ENCODE results near the gene AURKAIP1. TPM values are rescaled to one million over a fixed set of nuclear protein-coding genes. Genes with fewer than 3 reads are reported as not detected.

The AURKAIP1 gene
- total RNA-seq, 1 experiment from 2014 or later: 162 TPM

DNA sequence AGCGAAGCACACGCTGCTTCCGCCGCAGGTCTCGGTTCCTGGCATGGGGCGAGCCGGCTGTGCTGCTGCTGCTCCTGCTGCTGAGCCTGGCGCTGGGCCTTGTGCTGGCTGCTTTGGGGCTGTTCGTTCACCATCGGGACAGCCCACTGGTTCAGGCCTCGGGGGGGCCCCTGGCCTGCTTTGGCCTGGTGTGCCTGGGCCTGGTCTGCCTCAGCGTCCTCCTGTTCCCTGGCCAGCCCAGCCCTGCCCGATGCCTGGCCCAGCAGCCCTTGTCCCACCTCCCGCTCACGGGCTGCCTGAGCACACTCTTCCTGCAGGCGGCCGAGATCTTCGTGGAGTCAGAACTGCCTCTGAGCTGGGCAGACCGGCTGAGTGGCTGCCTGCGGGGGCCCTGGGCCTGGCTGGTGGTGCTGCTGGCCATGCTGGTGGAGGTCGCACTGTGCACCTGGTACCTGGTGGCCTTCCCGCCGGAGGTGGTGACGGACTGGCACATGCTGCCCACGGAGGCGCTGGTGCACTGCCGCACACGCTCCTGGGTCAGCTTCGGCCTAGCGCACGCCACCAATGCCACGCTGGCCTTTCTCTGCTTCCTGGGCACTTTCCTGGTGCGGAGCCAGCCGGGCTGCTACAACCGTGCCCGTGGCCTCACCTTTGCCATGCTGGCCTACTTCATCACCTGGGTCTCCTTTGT is 41.3 kb downstream of the AURKAIP1 start:
- no peak for DNase-seq (ENCODE audit: low spot score)

DNA sequence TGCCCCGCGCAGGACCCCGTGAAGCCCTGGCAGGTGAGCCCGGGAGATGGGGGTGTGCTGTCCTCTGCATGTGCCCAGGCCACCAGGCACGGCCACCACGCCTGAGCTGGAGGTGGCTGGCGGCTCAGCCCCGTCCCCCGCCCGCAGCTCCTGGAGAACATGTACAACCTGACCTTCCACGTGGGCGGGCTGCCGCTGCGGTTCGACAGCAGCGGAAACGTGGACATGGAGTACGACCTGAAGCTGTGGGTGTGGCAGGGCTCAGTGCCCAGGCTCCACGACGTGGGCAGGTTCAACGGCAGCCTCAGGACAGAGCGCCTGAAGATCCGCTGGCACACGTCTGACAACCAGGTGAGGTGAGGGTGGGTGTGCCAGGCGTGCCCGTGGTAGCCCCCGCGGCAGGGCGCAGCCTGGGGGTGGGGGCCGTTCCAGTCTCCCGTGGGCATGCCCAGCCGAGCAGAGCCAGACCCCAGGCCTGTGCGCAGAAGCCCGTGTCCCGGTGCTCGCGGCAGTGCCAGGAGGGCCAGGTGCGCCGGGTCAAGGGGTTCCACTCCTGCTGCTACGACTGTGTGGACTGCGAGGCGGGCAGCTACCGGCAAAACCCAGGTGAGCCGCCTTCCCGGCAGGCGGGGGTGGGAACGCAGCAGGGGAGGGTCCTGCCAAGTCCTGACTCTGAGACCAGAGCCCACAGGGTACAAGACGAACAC is 42.1 kb downstream of the AURKAIP1 start:
- DNase-seq (ENCODE audit: low spot score): no peak

DNA sequence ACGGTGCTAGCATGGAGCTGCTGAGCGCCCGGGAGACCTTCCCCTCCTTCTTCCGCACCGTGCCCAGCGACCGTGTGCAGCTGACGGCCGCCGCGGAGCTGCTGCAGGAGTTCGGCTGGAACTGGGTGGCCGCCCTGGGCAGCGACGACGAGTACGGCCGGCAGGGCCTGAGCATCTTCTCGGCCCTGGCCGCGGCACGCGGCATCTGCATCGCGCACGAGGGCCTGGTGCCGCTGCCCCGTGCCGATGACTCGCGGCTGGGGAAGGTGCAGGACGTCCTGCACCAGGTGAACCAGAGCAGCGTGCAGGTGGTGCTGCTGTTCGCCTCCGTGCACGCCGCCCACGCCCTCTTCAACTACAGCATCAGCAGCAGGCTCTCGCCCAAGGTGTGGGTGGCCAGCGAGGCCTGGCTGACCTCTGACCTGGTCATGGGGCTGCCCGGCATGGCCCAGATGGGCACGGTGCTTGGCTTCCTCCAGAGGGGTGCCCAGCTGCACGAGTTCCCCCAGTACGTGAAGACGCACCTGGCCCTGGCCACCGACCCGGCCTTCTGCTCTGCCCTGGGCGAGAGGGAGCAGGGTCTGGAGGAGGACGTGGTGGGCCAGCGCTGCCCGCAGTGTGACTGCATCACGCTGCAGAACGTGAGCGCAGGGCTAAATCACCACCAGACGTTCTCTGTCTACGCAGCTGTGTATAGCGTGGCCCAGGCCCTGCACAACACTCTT is 42.8 kb downstream of the AURKAIP1 start:
- no peak for DNase-seq (ENCODE audit: low spot score)

DNA sequence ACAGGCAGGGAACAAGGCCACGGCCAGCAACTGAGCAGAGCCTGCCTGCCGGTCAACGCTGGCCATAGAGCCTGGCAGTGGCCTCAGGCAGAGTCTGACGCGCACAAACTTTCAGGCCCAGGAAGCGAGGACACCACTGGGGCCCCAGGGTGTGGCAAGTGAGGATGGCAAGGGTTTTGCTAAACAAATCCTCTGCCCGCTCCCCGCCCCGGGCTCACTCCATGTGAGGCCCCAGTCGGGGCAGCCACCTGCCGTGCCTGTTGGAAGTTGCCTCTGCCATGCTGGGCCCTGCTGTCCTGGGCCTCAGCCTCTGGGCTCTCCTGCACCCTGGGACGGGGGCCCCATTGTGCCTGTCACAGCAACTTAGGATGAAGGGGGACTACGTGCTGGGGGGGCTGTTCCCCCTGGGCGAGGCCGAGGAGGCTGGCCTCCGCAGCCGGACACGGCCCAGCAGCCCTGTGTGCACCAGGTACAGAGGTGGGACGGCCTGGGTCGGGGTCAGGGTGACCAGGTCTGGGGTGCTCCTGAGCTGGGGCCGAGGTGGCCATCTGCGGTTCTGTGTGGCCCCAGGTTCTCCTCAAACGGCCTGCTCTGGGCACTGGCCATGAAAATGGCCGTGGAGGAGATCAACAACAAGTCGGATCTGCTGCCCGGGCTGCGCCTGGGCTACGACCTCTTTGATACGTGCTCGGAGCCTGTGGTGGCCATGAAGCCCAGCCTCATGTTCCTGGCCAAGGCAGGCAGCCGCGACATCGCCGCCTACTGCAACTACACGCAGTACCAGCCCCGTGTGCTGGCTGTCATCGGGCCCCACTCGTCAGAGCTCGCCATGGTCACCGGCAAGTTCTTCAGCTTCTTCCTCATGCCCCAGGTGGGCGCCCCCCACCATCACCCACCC is 43.7 kb downstream of the AURKAIP1 start, which contains the start of gene TAS1R3:
Gene TAS1R3, plus strand, starts transcription at position 213 of the 898 bp plus-strand sequence. Its CDS starts 66 bp downstream, at position 279.
- no peak for DNase-seq (ENCODE audit: low spot score)

DNA sequence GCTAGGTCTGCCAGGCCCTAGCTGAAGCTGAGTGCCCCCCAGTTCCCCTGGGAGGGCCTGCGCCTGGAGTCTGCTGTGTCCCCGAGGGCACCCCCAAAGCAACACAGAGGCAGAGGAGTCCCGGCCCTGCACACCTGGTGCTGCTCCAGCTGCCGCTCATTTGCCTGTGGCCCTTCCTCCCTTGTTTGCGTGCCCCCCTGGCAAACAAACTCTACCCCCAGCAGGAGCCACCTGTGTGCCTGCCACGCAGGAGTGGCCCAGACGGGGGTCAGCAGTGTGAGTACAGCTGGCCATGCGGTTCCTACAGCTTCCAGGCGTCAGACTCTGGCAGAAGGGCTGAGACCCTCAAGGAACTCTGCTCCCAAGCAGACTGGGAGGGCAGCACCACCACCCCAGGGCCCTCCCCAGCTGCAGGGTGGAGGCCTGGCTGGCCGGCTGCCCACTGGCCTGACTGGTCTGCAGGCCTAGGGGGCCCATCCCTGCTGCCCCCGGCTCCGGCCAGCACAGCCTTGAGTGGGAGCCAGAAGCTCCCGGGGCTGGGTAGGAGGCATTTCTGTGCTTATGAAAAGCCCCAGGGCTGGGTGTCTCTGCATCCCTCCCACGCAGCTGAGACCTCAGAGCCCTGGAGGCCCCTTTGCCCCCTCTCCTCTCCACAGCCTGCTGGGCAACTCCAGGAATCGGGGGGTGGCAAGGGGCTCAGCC is 44.5 kb downstream of the AURKAIP1 start:
- DNase-seq (ENCODE audit: low spot score): no peak

DNA sequence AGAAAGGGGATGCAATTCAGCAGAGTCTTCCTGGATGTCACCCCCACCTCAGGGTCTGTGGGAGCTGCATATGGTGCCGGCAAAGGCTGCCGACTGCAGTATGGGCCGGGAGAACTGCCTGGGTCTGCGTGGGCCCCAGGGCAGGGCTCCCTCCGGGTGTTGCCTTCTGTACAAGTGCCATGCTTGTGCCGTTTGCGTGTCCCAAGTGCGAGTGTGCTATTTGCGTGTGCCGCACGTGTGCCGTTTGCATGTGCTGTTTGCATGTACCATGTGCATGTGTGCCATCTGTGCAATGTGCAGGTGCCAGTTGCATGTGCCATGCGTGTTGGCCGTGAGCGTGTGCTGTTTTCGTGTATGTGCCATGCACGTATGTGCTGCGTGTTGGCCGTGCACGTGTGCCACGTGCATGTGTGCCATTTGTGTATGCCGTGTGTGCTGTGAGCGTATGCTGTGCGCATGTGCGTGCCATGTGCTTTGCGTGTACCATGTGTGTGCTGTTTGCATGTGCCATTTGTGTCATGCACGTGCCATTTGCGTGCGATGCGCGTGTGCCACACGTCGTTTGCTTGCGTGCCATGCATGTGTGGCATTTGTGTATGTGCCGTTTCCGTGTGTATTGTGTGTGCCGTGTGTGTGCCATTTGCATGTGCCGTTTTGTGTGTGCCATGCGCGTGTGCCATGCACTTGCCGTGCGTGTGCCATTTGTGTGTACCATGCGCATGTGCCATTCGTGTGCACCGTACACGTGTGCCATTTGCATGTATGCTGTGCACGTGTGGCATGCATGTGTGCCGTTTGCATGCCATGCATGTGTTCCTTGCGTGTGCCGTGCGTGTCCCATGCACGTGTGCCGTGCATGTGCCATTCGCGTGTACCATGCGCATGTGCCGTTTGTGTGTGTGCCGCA is 45.5 kb downstream of the AURKAIP1 start:
- DNase-seq (ENCODE audit: low spot score): no peak

DNA sequence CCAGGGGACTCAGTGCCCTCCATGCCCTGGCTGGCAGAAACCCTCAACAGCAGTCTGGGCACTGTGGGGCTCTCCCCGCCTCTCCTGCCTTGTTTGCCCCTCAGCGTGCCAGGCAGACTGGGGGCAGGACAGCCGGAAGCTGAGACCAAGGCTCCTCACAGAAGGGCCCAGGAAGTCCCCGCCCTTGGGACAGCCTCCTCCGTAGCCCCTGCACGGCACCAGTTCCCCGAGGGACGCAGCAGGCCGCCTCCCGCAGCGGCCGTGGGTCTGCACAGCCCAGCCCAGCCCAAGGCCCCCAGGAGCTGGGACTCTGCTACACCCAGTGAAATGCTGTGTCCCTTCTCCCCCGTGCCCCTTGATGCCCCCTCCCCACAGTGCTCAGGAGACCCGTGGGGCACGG is 46.8 kb downstream of the AURKAIP1 start:
- no peak for DNase-seq (ENCODE audit: low spot score)

DNA sequence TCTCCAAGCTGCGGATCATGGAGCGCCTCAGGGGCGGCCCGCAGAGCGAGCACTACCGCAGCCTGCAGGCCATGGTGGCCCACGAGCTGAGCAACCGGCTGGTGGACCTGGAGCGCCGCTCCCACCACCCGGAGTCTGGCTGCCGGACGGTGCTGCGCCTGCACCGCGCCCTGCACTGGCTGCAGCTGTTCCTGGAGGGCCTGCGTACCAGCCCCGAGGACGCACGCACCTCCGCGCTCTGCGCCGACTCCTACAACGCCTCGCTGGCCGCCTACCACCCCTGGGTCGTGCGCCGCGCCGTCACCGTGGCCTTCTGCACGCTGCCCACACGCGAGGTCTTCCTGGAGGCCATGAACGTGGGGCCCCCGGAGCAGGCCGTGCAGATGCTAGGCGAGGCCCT is 47.7 kb downstream of the AURKAIP1 start:
- no peak for DNase-seq (ENCODE audit: low spot score)

DNA sequence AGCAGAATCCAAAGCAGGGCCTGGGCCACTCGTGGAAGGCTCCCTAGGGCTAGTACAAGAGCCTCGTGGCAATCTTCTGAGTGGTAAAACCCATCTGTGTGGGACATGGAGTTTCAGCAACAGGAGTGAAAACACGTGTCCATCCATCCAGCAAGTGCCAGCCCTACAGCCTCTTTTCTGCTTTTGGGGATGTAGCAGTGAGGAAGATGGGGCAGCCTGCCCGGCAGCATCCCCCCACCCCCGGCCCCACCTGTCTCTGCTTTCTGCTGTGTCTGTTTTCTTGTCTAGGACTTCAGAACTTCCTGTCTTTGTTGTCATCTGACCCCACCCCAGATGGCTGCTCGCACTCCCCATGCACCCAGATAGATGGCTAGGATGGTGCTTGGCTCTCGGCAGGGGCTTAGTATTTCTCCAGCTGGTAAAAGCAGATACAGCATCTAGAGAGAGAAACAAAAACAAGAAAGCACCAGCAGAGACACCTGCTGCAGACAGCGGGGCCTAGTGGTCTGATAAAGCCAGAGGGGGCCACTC is 48.9 kb downstream of the AURKAIP1 start:
- no peak for DNase-seq (ENCODE audit: low spot score)

DNA sequence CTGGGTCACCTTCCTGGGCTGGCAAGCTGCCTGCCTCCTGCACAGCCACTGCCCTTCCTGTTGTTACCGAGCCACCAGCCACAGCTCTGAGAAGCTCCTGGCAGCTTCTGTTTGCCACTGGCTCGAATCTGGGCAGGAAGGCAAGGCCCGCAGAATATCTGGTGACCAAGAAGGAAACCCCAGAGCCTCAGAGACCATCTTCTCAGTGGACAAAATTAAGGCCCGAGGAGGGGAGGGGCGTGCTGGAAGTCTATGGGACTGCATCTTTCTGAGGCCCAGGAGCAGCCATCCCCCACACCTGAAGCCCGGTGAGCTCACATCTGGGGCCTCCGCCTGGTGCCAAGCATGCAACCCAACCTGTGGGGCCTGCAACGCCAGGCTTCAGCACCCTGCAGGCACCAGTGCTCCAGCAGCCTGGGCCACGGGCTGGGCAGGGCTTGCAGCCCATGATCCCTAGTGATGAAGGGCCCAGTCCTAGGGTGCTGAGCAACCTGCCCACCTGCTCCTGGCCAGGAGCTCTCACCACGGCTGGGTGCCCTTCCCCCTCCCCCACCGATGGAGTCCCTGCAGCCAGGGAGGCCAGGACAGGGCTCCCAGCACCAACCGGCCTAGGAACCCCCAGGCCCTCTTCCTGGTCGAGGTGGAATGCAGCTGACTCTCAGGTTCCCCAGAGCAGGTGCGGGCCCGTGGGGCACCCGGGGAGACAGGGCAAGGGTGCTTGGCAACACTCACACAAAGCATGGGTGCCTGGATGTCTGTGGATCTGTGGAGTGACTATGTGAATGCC is 49.5 kb downstream of the AURKAIP1 start:
- DNase-seq (ENCODE audit: low spot score): no peak

DNA sequence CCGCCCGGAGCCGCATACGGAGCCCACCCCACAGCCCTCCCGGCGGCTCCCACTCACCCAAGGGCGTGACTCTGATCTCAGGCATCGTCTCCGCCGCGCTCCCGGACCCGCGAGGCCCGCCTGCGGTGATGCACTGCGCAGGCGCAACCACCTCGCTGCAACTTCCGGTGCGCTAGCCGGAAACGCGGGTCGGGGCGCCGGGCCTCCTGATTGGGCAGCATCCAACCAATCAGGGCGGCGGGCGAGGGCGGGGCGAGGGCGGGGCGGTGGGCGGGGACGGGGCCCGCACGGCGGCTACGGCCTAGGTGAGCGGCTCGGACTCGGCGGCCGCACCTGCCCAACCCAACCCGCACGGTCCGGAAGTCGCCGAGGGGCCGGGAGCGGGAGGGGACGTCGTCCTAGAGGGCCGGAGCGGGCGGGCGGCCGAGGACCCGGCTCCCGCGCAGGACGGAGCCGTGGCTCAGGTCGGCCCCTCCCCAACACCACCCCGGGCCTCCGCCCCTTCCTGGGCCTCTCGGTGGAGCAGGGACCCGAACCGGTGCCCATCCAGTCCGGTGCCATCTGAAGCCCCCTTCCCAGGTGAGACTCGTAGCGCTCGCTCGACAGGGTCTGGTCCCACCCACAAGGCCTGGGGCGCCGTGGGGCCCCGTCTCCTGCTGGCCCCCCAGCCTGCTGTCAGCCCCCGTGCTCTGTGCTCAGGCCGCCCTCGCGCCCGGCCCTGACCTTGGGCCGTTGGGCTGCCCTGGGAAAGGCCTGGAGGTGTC is 50.3 kb downstream of the AURKAIP1 start, which contains the start of the genes CPTP and INTS11:
Gene CPTP, plus strand, starts transcription at position 279 of the 764 bp plus-strand sequence. CDS start 2,109 bp downstream, outside the sequence.
Gene INTS11, minus strand, starts transcription at position 137 of the 764 bp plus-strand sequence. Its CDS starts 52 bp downstream, at position 85.
- DNase-seq (ENCODE audit: low spot score): peak; percentile 91

DNA sequence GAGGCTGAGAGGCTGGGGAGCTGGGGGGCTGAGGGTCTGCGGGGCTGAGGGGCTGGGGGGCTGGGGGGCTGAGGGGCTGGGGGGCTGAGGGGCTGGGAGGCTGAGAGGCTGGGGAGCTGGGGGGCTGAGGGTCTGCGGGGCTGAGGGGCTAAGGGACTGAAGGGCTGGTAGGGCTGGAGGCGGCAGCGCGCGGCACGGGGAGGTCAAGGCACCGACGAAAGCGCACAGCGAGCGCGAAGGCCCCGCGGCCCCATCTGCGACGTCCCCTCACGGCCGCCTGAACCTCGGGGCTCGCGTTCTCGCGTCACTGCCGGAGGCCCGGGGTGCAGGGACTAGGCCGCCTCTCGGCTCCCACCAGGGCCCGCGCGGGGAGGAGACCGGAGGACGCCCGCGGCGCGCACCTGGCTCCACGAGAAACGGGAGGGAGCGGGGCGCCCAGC is 50.9 kb downstream of the AURKAIP1 start:
- DNase-seq (ENCODE audit: low spot score): no peak

Other genes with a start within 250 kb of the AURKAIP1 start
- not detected in 2 replicates for gene TTLL10, start 201.3 kb downstream of the AURKAIP1 start, total RNA-seq (2014; rRNA removed; shearing (Covaris generic))
- gene TNFRSF18, start 168.6 kb downstream of the AURKAIP1 start, total RNA-seq (2014; rRNA removed; shearing (Covaris generic)): not detected in 2 replicates
- not detected in 2 replicates for gene TNFRSF4, start 161.1 kb downstream of the AURKAIP1 start, total RNA-seq (2014; rRNA removed; shearing (Covaris generic))
- gene SDF4, start 143.2 kb downstream of the AURKAIP1 start, total RNA-seq (2014; rRNA removed; shearing (Covaris generic)): 101 and 116 TPM in 2 replicates
- gene B3GALT6, start 143.0 kb downstream of the AURKAIP1 start, total RNA-seq (2014; rRNA removed; shearing (Covaris generic)): 20.5 and 29.6 TPM in 2 replicates
- gene C1QTNF12, start 128.5 kb downstream of the AURKAIP1 start, total RNA-seq (2014; rRNA removed; shearing (Covaris generic)): 0.21 TPM in 1 of 2 replicates, not detected in the other
- gene UBE2J2, start 101.4 kb downstream of the AURKAIP1 start, total RNA-seq (2014; rRNA removed; shearing (Covaris generic)): 52.7 and 66.5 TPM in 2 replicates
- gene SCNN1D, start 94.8 kb downstream of the AURKAIP1 start, total RNA-seq (2014; rRNA removed; shearing (Covaris generic)): 0.53 and 1.9 TPM in 2 replicates
- 10.6 and 16.6 TPM in 2 replicates for gene ACAP3, start 67.3 kb downstream of the AURKAIP1 start, total RNA-seq (2014; rRNA removed; shearing (Covaris generic))
- gene PUSL1, start 66.6 kb downstream of the AURKAIP1 start, total RNA-seq (2014; rRNA removed; shearing (Covaris generic)): 24.7 and 29.3 TPM in 2 replicates
- gene INTS11, start 50.5 kb downstream of the AURKAIP1 start, total RNA-seq (2014; rRNA removed; shearing (Covaris generic)): 76.9 and 88.3 TPM in 2 replicates
- 12.0 and 18.5 TPM in 2 replicates for gene CPTP, start 50.4 kb downstream of the AURKAIP1 start, total RNA-seq (2014; rRNA removed; shearing (Covaris generic))
- not detected in 2 replicates for gene TAS1R3, start 43.9 kb downstream of the AURKAIP1 start, total RNA-seq (2014; rRNA removed; shearing (Covaris generic))
- gene DVL1, start 25.8 kb downstream of the AURKAIP1 start, total RNA-seq (2014; rRNA removed; shearing (Covaris generic)): 11.7 and 33.3 TPM in 2 replicates
- 41.2 and 46.0 TPM in 2 replicates for gene MXRA8, start 16.7 kb downstream of the AURKAIP1 start, total RNA-seq (2014; rRNA removed; shearing (Covaris generic))
- gene CCNL2, start 24.1 kb upstream of the AURKAIP1 start, total RNA-seq (2014; rRNA removed; shearing (Covaris generic)): 46.0 and 49.4 TPM in 2 replicates
- gene MRPL20, start 32.1 kb upstream of the AURKAIP1 start, total RNA-seq (2014; rRNA removed; shearing (Covaris generic)): 243 and 264 TPM in 2 replicates
- gene ANKRD65, start 46.1 kb upstream of the AURKAIP1 start, total RNA-seq (2014; rRNA removed; shearing (Covaris generic)): not detected in 2 replicates
- 0.04 TPM in 1 of 2 replicates, not detected in the other for gene VWA1, start 60.5 kb upstream of the AURKAIP1 start, total RNA-seq (2014; rRNA removed; shearing (Covaris generic))
- not detected in 2 replicates for gene ATAD3C, start 74.5 kb upstream of the AURKAIP1 start, total RNA-seq (2014; rRNA removed; shearing (Covaris generic))
- 4.4 and 5.7 TPM in 2 replicates for gene ATAD3B, start 96.6 kb upstream of the AURKAIP1 start, total RNA-seq (2014; rRNA removed; shearing (Covaris generic))
- gene ATAD3A, start 137.0 kb upstream of the AURKAIP1 start, total RNA-seq (2014; rRNA removed; shearing (Covaris generic)): 20.9 and 30.3 TPM in 2 replicates
- gene TMEM240, start 165.4 kb upstream of the AURKAIP1 start, total RNA-seq (2014; rRNA removed; shearing (Covaris generic)): not detected in 2 replicates
- gene SSU72, start 199.7 kb upstream of the AURKAIP1 start, total RNA-seq (2014; rRNA removed; shearing (Covaris generic)): 83.4 and 130 TPM in 2 replicates
- gene FNDC10, start 224.9 kb upstream of the AURKAIP1 start, total RNA-seq (2014; rRNA removed; shearing (Covaris generic)): 0.85 and 1.2 TPM in 2 replicates
- gene MIB2, start 240.3 kb upstream of the AURKAIP1 start, total RNA-seq (2014; rRNA removed; shearing (Covaris generic)): 11.8 and 18.5 TPM in 2 replicates